DND-41 (cell line): ENCODE measurements around the gene SP9.

Experiments
- CTCF ChIP-seq: IDR thresholded peaks from 2 replicates; pipeline ENCODE4 v1.5.1; 2012; ENCODE audit warnings: borderline replicate concordance, low read length, moderate library complexity, mild to moderate bottlenecking; ENCODE audit not compliant: poor library complexity, severe bottlenecking; ENCODE audit errors: extremely low read depth
- EZH2 ChIP-seq: IDR thresholded peaks from 3 replicates; pipeline ENCODE4 v1.6.1; 2012; ENCODE audit warnings: borderline replicate concordance, low read depth, mild to moderate bottlenecking, moderate library complexity, low read length, inconsistent platforms; ENCODE audit not compliant: severe bottlenecking

- TF ChIP-seq EZH2 (no peak), CTCF (no peak)
Measured at GRCh38 chr2:174350593-174351181, 15.9 kb downstream of the SP9 start.
